Non-pigmented ciliary epithelial cell (primary cell): ENCODE data around the gene ARFRP1.
"Not testable (repeated sequence)": the region's sequence is repeated elsewhere in the genome, so short reads cannot be mapped to it uniquely, and the experiment has no call there.

Source experiments
- DNase-seq: peaks from one replicate; pipeline ENCODE4 v3.0.0-alpha.2; 2010; ENCODE audit warnings: low read depth

ARFRP1 gene

DNA sequence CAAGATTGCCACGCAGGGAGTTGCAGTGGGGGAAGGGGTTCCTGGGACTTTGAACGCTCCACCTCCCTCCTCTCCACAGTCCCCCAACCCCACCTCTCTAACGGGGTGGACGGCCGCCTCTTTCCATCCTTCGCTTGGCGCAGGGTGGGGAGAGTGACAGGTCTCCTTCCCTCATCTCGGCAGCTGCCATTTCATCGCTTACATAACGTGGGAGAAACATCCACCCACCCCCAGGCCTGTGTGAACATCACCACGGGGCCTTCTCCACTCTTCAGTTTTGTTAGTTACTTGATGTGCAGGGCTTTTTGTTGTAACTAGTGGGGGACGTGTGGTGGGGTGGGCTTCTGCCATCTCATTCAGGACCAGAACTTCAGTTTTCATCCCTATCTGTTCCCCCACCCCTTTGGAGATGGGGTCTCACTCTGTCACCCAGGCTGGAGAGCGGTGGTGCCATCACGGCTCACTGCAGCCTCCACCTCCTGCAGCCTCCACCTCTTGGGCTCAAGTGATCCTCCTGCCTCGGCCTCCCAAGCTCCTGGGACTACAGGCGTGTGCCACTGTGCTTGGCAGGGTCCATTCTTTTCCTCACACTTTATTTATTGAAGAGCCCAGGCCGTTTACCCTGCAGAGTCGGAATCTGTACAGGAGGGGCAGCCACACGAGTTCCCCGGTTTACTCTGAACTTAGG is 32.0 kb downstream of the ARFRP1 start:
- no peak for DNase-seq

DNA sequence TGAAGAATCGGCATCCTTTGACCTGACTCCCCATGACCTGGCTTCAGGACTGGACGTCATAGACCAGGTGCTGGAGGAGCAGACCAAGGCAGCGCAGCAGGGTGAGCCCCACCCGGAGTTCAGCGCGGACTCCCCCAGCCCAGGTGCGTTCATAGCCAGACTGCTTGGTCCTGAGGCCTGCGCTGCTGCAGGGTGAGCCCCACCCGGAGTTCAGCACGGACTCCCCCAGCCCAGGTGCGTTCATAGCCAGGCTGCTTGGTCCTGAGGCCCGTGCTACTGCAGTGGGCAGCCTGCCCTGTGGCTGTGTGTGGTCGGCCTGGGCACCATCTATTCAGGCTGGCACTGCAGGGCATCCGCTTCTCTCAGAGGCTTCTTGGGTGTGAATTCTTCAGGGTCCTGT is 33.8 kb downstream of the ARFRP1 start:
- no peak for DNase-seq

DNA sequence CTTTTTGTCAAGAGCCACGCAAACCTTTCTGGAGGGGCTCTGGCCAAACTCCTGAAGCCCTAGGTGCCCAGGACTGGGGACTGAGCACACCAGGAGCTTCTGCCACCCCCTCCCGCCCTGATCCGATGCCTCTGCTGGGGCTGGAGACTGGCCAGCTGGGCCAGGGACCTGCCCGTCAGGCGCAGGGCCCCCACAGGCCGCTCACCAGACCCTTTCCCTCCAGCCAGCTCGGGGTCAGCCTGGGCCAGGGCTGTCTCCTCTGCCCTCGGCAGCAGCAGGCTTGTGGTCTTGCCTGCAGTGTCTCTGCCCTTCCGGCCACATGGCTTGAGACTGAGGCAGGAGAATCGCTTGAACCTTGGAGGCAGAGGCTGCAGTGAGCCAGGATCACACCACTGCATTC is 35.1 kb downstream of the ARFRP1 start:
- no peak for DNase-seq

GRCh38 chr20:63671695-63672094 is 36.1 kb downstream of the ARFRP1 start:
- not testable (repeated sequence) for DNase-seq

DNA sequence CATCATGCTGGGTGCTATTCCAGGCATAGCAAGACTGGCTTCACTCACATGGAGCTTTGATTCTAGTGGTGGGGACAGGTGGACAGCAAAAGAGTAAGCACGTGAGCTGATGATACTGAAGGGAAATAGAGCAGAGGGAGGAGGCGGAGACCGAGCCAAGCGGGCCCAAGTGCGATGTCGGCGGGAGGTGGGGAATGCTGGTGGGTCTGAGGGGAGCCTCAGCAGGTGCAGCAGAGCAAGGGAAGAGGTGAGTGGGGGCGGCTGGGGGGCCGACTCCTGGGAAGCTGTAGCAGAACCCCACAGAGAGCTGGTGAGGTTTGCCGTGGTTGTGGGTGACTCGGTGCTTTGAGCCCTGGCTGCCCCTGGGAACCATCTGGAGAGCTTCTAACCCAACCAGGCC is 39.4 kb downstream of the ARFRP1 start:
- DNase-seq: no peak

DNA sequence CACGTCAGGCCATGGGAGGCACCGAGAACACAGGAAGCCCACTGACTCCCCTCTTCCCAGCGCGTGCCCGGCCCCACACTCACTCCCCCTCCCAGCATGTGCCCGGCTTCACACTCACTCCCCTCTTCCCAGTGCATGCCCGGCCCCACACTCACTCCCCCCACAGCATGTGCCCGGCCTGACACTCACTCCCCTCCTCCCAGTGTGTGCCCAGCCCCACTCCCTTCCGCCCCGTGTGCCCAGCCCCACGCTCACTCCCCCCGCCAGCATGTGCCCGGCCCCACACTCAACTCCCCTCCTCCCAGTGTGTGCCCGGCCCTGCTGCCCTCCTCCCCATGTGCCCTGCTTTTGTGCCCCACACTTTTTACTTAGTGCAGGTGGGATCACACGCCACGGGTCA is 39.9 kb downstream of the ARFRP1 start:
- DNase-seq: no peak

GRCh38 chr20:63665708-63666107 is 42.1 kb downstream of the ARFRP1 start:
- DNase-seq: no peak

DNA sequence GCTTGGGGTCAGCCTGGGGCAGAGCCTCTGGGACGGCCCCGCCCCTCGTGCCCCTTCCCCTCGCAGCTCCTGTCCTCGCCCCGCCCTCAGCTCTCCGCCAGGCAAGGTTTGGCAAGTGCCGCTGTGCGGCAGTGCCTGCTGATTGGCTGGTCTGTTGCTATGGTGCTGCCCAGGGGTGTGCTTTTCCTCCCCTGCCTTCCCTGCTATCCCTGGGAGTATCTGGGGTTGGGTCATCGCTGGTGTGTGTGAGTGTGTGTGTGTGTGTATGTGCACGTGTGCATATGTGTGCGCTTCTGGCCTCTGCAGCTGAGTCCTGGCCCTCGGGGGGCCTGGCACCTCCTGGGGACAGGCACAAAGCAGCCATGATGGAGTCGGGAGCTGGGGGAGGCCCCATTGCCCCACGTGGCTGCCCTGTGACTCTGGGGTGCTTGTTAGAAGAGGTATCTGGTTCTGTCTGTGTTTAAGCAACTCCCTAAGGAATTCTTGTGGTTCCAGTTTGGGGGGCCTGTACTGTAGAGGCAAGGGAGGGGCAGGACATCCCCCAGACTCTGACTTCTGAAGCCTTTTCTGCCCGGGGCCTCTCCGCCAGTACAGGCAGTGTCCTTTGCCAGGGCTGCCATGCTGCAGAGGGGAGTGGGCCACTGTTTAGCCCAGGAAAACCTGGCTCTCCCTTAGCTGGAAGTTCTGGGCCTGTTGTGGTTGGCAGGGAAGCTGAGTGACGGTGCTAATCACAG is 42.7 kb downstream of the ARFRP1 start:
- no peak for DNase-seq

- DNase-seq: no peak
Measured at GRCh38 chr20:63664143-63664851, 43.5 kb downstream of the ARFRP1 start.

- no peak for DNase-seq
Measured at GRCh38 chr20:63663332-63664066, 44.3 kb downstream of the ARFRP1 start.

- DNase-seq: no peak
Measured at GRCh38 chr20:63662813-63663189, 45.0 kb downstream of the ARFRP1 start.

DNA sequence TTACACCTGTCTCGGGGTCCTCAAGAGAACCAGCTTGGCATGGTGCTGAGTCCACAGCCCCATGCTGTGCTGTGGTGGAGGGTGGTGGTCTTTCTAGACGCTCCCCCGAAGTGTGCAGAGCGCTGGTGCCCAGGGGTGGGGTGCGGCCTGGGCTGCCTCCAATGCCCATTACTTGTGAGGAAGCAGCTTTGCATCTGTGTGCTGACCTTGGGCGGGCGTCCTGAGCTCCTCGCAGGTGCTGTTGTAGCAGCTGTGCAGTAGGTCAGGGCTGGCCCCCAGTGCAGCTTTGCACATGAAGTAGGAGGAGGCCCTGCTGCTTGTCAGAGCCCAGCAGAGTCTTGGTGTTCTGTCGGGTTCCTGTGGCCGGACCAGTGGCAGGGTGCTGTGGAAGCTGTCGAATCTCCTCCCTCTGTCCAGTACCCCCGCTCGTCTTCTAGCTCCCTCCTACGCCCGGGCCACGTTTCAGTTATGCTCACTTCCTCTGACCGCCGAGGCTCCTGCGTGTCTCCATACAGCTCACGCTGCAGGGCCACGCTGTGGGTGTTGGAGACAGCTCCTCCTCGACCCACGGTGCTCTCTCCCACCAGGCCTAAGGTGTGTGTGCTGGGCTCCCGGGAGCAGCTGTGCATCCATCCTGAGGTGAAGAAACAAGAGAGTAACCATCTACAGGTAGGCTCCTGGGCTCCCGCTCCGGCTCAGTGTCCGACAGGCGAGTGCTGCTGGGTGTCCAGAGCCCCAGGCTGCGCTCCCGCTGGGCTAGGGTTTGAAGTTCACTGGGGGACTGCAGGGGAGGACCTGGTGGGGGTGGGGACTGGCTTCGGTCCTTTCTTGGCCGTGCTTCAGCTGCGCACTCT is 45.6 kb downstream of the ARFRP1 start:
- DNase-seq: no peak

GRCh38 chr20:63661108-63661507 is 46.7 kb downstream of the ARFRP1 start:
- DNase-seq: no peak

GRCh38 chr20:63660622-63661021 is 47.2 kb downstream of the ARFRP1 start:
- DNase-seq: no peak

- not testable (repeated sequence) for DNase-seq
Measured at GRCh38 chr20:63660174-63660573, 47.6 kb downstream of the ARFRP1 start.

- DNase-seq: no peak
Measured at GRCh38 chr20:63659370-63659769, 48.4 kb downstream of the ARFRP1 start.

GRCh38 chr20:63658749-63659187 is 49.0 kb downstream of the ARFRP1 start:
- no peak for DNase-seq

DNA sequence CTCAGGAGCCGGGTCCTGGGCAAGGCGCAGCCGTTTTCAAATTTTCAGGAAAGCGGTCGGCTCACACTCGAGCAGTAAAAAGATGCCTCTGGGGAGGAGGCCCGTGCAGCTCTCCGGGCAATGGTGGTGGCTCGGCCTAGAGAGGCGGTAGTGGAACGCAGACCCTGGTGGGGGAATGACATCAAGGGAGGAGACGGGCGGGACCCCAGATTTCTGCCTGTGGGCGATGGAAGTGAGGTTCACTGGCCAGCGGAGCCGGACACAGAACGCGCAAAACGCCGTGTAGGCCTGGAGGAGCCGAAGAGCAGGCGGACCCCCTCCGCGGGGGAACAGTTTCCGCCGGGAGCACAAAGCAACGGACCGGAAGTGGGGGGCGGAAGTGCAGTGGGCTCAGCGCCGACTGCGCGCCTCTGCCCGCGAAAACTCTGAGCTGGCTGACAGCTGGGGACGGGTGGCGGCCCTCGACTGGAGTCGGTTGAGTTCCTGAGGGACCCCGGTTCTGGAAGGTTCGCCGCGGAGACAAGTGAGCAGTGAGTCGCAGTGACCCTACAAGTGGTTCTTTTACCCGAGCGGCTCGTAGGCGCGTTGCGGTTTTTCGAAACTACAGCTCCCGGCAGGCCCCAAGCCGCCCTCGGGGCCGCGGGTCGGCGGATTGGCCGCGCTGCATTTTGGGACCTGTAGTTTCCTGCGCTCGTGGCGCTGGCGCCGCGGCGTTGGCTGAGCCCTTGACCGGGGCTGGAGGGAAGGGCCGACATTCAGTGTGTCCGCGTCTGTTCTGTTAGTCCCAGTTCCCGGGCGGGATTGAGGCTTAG is 49.6 kb downstream of the ARFRP1 start, which contains the start of gene RTEL1:
RTEL1 (plus strand) TSS at position 376 of the 812 bp plus-strand sequence. CDS start 1,091 bp downstream, outside the sequence.
- DNase-seq: no peak

DNA sequence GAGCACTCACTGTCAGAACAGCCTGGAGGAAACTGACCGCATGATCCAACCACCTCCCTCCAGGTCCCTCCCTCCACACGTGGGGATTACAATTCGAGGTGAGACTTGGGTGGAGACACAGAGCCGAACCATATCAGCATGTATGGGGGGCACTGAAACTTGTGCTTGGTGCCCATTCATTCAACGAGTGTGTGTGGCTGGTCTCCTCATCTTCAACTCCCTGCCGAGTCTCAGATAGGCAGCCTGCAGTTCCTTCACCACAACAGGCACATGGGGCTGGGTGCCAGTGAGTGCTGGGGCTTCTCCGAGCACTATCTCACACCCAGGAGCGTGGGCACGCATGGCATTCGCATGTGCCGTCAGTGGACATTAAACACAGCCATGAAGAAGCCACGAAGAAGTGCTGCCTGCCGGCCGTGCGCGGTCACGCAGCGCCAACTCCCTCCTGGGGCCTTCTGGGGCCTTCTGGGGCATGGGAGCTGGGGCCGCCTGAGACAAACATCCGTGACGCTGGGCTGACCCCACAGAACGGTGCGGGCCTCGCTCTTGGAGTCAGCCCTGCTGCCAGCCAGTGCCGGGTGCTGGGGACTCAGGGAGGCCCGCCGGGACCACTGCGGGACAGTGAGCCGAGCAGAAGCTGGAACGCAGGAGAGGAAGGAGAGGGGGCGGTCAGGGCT is 50.4 kb downstream of the ARFRP1 start:
- no peak for DNase-seq

DNA sequence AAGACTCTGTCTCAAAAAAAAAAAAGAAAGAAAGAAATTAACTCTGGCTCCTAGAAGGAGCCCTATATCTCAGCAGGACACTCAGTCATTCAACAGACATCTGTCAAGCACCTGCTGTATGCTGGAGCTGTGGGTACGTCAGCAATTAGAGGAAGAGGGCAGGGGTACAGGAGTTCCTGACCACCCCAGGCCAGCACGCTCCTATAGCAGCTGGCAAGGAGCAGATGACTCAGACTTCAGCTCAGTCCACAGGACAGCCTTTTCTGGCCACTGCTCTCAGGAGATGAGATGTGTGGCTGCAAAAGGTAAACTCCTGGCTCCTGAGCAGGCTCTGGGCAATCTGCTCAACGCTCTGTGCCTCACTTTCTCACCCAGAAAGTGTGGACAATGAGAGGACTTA is 51.3 kb downstream of the ARFRP1 start:
- DNase-seq: no peak
